ENCODE results near the gene TRIM71.

DNA sequence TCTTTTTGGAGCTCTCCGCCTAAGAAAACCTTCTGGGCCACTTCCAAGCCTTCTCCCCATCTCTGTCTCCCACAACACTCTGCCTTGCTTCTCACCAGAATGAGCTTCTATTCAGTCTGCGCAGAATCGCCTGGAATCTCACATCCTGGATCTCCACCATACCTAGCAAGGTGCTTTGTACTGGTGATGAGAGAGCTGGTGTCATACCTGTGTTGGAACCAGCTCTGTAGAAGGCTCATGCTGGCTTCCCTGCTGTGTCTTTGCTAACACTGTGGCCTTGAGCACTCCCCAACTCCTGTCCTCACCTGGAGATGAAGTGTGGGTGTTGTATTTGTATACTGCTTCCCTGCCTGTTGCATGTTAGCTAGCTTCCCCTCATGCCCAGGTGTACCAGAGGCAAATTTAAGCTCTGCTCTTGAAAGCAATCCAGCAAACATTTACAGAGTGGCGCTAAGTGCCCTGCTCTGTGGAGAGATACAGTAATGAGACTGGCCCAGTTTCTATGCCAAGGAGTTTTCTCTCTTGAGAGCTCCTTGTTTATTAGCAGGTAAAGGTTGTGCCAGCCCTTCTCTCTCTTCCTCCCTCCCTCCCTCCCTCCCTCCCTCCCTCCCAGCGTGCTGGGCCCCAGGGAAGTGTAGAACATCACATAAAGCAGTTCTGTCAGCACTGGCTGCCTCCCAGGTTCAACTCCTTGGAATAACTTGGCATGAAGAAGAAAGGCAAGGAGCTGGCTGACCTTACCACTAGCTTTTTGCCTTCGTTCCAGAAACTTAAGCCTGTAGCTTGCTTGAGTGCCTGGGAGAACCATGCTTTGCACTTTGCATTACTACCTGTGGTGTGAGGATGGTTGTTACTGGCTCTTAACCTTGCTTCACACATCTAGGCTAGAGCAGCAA is 54.9 kb downstream of the TRIM71 start:
- no peak for TF ChIP-seq TAF1 (IDR thresholded peaks at IDR 0.05; ENCODE audit: borderline replicate concordance, low read depth, low read length)
- no peak for TF ChIP-seq POLR2A (IDR thresholded peaks at IDR 0.05; ENCODE audit: low read depth, low read length)
